Frontal cortex (tissue), 4 donors: ENCODE measurements around the gene IGF2BP3. TPM values are rescaled to one million over a fixed set of nuclear protein-coding genes. Genes with fewer than 3 reads are reported as not detected.
"Not testable (repeated sequence)": the region's sequence is repeated elsewhere in the genome, so short reads cannot be mapped to it uniquely, and the experiment has no call there.

Source experiments
- DNase-seq, 2 donors: peaks; one replicate each; pipeline ENCODE4 v3.0.0; 2012; ENCODE audit warnings: low spot score in 2 of 2
- FAIRE-seq: peaks from 2 replicates; lab custom pipeline; 2012; peaks lifted over from hg19 to GRCh38; lab: Jason Lieb, UNC
- total RNA-seq: library from RNA; depleted of rRNA; stranded (reverse); fragments of >200 nt; gene quantifications from one replicate; pipeline ENCODE4 v1.2.3, GENCODE V29; 2014
- donor health status: control.
- donor health status: control.
- donor health status: control.

Gene IGF2BP3
- total RNA-seq, 1 donor from 2014 or later, result 81.5 TPM

DNA sequence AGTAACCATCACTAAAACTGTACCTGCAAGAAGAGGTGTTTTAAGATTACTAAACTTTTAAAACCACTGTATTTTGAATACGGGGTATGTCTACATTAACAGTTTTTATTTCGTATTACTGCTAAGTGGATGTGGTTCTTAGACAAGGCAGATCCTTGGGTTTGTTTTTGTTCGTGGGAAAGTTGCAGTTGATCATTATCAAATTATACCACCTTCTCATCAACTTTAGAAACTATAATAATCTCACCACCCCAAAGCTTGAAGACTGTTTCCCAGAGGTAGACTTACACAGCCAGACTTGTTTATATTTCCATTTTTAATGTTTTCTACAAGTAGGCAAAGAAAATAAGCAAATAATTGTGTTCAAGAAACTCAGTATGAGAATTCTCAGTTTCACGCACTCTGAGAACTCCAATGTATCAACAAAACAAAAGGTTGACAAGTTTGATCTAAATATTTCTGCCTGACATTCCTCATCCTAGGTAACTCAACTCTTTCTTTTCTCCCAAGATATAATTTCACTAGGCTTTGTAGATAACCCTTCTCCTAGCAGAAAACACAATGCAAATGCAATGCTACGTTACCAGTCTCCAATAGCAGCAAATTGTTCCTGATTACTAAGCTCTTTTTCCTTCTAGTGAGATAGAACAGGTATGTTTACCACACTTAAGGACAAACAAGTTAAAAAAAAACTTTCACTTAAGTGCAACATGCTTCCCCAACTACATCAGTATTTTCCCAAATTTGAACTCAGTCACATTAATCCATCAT, 36.0 kb downstream of the IGF2BP3 start:
- DNase-seq, result no peak
- FAIRE-seq, result peak; percentile 40

DNA sequence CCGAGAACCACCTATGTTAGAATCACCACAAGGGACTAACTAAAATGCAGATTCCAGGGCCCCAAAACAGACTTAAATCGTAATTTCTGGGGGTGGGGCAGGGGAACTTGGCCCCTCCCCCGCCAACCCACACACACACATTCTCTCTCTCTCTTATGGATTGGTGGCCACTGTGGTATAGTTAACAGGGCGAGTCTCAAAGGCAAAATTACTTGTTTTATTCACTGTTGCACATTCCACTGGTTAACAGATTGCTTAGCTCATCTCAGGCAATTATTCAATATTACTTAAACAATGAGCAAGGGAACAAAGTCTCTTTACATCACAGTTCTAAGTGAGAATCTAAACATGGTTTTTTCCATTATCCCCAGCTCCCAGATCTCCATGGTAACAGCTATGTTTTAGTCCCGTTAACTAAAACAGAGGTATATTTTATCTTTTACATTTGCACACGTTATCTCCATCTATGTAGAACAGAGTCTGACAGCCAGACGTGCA, 38.5 kb downstream of the IGF2BP3 start:
- FAIRE-seq (no peak), DNase-seq (no peak)

DNA sequence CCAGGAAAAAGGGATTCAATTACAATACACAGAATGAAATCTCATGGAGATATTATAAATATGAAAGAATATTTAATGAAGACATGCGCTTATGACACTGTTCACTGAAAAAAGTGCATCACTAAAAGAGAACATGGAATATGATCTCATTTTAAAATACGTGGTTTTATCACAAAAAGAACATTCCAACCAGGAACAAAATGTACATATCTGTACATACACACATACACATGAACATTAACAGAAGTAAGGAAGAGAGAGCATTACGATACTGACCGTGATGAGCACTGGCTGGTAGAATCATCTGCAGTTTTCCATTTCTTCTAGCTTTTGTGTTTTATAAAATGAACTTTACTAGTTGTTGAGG, 39.4 kb downstream of the IGF2BP3 start:
- no peak for DNase-seq
- no peak for FAIRE-seq

DNA sequence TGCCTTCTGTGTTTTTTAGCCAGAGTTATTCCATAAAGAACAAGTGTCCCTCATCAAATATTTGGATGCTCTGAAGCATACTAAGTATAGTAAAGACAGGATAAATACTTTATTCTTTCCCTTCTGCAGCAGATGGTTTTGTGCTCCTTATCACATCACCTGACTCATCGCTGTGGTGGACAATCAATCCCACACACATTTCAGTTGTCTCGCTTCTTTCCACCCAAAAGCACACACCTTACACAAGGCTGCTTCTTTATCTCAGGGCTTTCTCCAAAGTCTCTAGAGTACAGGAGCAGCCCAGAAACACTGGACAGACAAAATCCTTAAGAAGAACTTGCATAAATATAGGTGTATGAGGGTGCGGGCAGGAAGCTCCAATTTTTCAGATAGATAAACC, 43.4 kb downstream of the IGF2BP3 start:
- FAIRE-seq (no peak), DNase-seq (no peak)

DNA sequence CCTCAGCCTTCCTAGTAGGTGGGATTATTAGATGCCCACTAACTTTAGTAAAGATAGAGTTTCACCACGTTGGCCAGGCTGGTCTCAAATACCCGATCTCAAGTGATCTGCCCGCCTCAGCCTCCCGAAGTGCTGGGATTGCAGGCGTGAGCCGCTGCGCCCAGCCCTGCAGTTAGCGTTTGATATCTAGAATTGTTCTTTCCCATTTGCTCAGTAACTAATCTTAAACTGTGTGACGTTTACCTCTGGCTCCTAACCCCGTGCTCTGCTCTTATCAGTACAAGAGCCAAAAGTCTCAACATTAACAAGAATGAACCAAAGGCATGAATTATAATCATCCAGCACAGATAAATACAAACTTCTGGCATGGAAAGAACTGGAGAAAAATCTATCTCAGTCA, 47.4 kb downstream of the IGF2BP3 start:
- no peak for DNase-seq
- FAIRE-seq, result no peak

DNA sequence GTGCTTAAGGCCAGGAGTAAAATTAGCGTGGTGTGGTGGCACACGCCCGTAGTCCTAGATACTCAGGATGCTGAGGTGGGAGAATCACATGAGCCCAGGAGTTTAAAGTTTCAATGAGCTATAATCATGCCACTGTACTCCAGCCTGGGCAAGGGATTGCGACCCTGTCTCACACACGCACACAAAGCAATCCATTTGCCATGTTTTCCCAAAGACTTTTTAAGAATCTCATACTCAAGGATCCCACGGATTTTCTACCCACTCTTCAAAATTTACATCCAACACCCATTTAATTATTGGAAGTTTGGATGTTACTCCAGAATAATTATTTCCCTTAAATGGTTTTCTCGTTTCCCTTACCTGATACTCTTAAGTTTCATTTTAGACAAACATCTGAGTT, 47.9 kb downstream of the IGF2BP3 start:
- no peak for FAIRE-seq

DNA sequence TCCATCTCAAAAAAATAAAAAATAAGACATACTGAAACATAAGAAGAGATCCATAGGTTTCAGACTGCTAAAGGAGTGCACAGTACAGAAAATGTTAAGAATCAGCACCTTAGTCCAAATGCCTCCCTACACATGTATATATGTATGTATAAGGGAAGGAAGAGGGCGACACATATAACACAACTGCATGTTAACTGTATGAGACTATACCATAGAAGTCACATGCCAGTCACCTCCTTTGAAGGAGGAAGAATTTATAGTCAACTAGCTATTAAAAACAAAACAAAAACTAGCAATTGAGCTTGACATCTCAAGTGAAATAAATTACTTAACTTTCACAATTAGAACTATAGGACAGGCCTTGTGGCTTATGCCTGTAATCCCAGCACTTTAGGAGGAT, 50.4 kb downstream of the IGF2BP3 start:
- FAIRE-seq (no peak), DNase-seq (no peak)

More for the DNA sequence above, 47.9 kb downstream of the IGF2BP3 start:
- DNase-seq, result no peak

DNA sequence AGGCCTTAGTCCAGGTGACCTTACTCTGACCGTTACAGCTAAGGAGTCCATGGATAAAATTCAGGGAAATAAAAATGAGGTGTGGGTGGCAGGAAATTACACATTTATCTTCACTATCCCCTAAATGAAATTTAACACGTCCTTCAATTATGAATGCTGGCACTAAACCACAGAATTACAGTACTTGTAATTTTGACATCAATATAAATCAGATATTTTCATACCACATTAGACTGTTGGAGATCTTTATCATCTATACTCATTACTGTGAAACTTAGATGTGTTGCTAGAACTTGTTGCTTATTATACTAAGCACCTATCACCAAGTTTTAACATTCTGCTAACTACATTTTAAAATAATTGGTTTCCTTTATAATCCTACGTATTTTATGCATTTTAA, 51.1 kb downstream of the IGF2BP3 start:
- DNase-seq, result no peak
- no peak for FAIRE-seq

DNA sequence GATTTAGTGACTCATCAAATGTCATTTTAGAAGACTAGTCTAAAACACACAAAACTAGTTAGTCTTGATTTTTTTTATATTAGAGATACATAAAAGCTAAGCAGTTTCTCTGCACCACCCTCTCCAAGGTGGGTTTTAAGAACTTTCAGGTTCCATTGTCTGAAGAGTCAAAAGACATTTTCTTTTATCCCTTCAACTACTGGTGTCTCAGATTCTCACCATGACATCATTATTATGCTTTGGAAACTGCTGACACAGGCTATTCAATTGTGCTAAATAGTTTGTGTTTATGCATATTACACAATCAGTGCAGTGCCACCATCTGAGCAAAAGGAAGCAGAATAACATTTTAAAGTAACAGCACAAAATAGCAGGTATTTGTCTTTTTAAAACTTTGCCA, 52.2 kb downstream of the IGF2BP3 start:
- DNase-seq, result peak in 1 of 2 donors; percentile 11

DNA sequence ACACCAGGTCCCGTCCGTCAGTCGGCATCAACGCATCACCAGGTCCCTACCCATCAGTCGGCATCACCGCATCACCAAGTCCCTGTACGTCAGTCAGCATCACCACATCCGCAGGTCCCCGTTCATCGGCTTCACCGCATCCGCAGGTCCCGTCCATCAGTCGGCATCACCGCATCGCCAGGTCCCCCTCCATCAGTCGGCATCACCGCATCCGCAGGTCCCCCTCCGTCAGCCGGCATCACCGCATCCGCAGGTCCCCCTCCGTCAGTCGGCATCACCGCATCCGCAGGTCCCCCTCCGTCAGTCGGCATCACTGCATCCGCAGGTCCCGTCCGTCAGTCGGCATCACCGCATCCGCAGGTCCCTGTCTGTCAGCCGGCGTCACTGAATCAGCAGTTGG, 55.1 kb downstream of the IGF2BP3 start:
- FAIRE-seq (no peak), DNase-seq (no peak)

More for the DNA sequence above, 52.2 kb downstream of the IGF2BP3 start:
- FAIRE-seq, result no peak

DNA sequence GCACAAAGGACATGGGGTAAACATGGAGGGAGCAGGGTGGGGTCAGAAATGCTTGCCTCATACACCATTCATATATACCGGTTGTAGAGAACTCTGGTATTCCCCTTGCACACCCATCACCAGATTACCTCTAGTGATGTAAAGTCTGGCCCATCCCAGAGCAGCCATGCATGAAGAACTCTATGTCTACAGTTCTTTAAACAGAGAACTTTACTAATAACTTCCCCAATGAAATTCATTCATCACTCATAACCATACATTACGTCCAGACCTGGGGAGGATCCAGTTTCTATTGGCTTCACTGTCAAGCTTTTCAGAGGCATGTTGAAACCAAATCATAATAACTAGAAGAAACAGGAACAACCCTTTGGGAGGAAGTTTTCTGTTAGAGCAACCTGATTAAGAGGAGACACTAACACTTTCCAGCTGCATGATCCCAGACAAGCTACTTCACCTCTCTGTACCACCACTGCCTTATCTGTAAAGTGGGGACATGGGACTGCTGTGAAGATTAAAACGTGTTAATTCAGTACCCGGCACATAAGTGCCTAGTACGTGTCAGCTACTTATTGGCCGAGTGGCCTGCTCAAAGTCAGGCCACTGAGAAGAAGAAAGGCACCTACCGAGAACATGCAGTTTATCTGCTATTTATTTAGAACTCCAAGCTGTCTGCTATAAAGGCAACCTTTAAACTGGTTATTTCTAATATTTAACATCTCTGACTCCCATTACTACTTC, 59.7 kb downstream of the IGF2BP3 start:
- FAIRE-seq, result no peak

DNA sequence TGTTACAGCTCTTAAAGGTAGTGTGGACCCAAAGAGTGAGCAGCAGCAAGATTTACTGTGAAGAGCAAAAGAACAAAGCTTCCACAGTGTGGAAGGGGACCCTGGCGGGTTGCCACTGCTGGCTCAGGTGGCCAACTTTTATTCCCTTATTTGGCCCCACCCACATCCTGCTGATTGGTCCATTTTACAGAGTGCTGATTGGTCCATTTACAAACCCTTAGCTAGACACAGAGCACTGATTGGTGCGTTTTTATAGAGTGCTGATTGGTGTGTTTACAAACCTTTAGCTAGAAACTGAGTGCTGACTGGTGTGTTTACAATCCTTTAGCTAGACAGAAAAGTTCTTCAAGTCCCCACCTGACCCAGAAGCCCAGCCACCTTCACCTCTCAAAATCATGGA, 63.7 kb downstream of the IGF2BP3 start:
- DNase-seq, FAIRE-seq: not testable (repeated sequence)

More for the DNA sequence above, 59.7 kb downstream of the IGF2BP3 start:
- DNase-seq, result no peak

DNA sequence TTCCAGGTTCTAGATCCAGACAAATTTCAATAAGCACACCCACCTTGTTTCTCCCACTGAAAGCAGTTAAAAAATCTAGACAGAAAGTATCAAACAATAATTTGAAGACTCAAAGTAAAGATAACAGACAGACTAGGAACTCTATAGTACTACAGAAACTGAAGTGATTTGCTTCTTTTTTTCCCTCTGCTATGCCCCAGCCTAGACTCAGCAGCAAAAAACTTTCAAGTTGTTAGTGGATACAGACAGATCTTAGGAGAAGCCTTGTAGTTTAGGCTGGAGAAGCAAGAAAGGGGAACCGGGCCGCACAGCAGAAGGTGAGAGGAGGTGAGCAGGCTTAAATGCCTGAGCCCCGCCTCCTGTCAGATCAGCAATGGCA, 65.1 kb downstream of the IGF2BP3 start:
- FAIRE-seq (no peak), DNase-seq (no peak)

DNA sequence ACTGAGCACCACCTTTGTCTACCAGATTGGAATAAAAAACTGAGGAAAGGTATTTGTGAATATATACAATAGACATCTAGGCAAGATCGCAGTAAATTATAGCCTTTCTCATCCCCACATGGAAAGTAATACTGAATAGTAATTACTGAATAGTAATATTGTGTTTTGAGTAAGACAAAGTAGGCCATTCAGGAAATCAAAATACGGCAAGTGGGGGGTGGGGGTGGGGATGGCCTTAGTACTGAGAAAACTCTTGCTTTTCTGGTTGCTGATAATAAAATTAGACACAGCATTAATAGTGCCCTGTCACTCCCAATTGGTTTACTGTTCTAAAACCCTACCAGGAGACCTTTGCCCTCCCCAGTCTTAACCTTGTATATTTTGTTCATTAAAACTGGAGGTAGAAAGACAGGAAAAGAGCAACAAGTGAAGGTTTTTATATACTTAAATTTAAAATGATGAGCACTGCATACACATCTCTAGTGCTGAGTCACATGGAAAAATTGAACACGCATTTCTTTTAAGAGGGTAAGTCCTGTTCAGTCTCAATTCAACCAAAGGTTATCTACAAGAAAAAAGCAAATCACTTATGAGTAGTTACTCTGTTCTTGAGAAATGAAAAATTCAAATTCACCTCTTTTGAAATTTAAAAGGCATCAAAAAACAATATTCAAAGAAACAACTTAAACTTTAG, 65.6 kb downstream of the IGF2BP3 start:
- no peak for DNase-seq
- no peak for FAIRE-seq

DNA sequence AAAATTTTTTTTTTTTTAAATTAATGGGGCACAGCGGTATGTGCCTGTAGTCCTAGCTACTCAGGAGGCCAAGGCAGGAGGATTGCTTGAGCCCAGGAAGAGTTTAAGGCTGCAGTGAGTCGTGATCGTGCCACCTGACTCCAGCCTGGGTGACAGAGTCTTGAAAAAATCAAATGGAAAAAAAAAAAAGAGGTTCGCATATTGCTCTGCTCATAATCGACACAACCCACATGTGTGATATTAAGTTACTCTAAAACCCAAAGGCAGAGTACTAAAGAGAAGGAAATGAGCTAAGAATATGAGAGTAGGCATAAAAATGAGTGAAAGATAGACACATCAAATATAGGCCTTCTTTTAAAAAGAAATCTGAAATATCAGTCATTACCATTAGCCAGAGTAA, 66.3 kb downstream of the IGF2BP3 start:
- no peak for FAIRE-seq
- DNase-seq, result no peak

DNA sequence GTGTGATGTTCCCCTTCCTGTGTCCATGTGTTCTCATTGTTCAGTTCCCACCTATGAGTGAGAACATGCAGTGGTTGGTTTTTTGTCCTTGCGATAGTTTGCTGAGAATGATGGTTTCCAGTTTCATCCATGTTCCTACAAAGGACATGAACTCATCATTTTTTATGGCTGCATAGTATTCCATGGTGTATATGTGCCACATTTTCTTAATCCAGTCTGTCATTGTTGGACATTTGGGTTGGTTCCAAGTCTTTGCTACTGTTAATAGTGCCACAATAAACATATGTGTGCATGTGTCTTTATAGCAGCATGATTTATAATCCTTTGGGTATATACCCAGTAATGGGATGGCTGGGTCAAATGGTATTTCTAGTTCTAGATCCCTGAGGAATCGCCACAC, 72.2 kb downstream of the IGF2BP3 start:
- not testable (repeated sequence) for FAIRE-seq, DNase-seq

DNA sequence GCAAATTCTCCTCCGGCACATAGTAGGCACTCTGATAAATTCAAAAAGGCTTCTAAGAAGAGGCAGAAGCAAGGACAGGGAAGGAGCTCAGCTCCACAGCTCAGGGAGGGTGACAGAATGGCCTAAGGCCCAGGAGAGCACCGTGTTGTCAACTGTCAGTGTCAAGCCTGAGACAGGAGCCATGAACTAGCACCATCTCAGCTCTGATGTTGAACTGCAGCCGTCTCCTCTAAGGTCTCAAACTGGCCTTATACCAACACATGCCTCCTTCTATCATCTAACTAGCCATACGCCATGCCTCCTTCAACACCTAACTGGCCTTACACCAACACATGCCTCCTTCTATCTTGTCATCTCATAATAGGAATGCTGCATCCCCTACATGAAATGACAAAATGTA, 73.0 kb downstream of the IGF2BP3 start:
- DNase-seq, result no peak
- FAIRE-seq, result no peak

DNA sequence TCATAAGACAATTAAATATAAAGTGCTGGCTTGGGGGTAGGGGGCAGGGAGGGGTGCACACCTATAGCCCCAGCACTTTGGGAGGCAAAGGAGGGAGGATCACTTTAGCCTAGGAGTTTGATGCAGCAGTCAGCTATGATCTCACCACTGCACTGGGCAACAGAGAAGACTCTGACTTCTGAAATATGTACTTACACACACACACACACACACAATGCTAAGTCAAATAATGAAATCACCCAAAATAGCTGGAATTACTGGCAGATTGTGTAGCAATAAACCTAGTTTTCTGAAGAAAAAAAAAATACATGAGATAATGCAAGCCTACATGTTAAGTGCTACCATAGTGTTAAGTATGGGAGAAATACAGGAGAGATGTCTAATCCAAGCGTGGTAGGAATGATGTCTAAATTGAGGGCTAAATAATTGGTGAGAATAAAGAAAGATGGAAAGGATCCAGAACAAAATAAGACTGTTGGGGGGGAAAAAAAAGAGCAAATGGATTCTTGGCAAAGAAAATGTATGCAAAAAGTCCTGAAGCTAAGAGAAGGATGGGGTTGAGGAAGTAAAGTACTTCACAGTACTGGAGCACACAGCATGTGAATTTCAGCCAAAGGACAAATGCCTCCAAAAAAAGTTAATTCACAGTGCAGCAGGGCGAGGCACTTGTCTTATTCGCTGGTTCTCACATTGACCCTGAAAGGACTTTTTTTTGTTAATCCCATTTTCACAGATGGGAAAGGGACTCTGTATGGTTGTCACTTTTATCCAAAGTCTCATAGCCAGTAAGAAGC, 73.9 kb downstream of the IGF2BP3 start:
- FAIRE-seq (no peak), DNase-seq (no peak)

DNA sequence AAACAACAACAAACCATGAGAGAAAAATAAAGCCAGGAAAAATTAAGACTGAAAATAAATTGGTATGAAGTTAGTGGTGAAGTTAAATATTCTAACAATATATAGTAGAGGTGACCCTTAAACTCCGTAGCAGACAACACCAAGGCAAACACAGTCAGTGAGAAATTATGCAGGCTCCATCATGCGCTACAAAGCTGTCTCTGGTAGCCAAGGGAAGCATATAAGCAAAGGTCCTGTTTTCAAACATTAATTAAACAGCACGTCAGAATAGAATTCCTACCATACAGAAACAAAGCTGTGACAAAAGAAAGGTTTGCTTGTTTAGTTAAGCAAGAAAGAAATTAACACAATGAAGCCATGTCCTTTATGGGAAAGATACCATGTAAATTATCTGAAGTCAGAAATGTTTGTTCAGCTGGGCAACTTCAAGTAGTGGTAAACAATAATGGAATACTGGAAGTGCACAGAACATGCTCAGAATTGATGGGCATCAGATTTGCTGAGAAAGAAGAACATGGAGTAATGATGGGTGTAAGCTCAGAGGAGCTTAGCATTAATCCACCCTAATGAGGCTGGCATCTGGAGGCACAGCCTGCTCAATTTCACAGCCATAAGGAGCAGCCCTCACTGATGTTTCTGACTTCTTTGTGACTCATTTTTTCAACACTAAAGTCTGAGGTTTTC, 75.7 kb downstream of the IGF2BP3 start:
- FAIRE-seq (no peak), DNase-seq (no peak)
